PFSK-1 (cell line): ENCODE results near the gene CNOT3.

Experiments used
- POLR2AphosphoS5 ChIP-seq: IDR thresholded peaks from 2 replicates; pipeline ENCODE4 v1.6.1; 2012; ENCODE audit warnings: low read depth, mild to moderate bottlenecking, control low read depth, low read length, moderate library complexity
- TAF1 ChIP-seq: IDR thresholded peaks from 2 replicates; pipeline ENCODE4 v1.6.1; 2012; ENCODE audit warnings: low read length, control low read depth, borderline replicate concordance; ENCODE audit not compliant: insufficient read depth
- TF ChIP-seq, protein P1 (sequence below), 2 experiments: IDR thresholded peaks; 2 replicates each; pipeline versions ENCODE4 v1.6.1 to v1.8.0; 2011 to 2012; ENCODE audit warnings: low read depth in 2 of 2, low read length in 2 of 2, control low read depth in 1 of 2, inconsistent platforms in 1 of 2, mild to moderate bottlenecking in 1 of 2, moderate library complexity in 1 of 2; ENCODE audit not compliant: insufficient read depth in 1 of 2

DNA sequence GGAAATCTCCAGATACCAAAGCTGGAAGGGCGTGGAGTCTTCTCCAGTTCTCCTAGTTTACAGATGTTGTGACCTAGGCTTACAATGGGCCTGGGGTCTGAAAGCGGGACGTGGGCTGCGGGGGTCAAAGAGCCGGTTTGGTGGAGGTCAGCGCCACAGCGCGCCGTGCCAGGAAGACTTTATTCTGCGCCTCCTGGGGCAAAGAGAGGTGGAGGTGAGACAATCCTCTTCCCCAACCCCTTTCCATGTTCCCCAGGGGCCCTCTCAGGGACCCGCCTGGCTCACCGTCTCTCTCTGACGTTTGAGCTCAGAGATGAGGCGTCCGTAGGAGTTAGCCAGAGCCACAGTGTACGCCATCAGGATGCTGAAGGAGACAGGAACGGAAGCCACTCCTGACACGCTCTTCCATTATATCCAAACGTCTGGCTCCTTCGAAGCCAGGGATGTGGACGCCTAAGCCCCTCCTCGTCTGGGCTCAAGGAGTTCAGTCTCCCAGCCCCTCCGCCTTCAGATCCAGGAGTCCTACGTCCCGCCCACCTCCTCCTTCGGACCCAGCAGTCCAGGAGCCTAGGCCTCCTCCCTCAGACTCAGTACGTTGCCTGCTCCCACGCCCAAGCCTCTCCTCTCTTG is 22.7 kb downstream of the CNOT3 start:
- TF ChIP-seq, protein P1, sequence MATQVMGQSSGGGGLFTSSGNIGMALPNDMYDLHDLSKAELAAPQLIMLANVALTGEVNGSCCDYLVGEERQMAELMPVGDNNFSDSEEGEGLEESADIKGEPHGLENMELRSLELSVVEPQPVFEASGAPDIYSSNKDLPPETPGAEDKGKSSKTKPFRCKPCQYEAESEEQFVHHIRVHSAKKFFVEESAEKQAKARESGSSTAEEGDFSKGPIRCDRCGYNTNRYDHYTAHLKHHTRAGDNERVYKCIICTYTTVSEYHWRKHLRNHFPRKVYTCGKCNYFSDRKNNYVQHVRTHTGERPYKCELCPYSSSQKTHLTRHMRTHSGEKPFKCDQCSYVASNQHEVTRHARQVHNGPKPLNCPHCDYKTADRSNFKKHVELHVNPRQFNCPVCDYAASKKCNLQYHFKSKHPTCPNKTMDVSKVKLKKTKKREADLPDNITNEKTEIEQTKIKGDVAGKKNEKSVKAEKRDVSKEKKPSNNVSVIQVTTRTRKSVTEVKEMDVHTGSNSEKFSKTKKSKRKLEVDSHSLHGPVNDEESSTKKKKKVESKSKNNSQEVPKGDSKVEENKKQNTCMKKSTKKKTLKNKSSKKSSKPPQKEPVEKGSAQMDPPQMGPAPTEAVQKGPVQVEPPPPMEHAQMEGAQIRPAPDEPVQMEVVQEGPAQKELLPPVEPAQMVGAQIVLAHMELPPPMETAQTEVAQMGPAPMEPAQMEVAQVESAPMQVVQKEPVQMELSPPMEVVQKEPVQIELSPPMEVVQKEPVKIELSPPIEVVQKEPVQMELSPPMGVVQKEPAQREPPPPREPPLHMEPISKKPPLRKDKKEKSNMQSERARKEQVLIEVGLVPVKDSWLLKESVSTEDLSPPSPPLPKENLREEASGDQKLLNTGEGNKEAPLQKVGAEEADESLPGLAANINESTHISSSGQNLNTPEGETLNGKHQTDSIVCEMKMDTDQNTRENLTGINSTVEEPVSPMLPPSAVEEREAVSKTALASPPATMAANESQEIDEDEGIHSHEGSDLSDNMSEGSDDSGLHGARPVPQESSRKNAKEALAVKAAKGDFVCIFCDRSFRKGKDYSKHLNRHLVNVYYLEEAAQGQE (IDR thresholded peaks at IDR 0.05; ENCODE audit: insufficient read depth in 1 of 2, low read depth in 2 of 2, low read length in 2 of 2) = no peak
- TF ChIP-seq POLR2AphosphoS5 (no peak), TAF1 (no peak)
